Gastrocnemius medialis (tissue), 4 donors: ENCODE measurements around the gene ARHGAP23.

Source experiments
- POLR2A ChIP-seq, 2 donors: fragments of 450-650 bp; IDR thresholded peaks; one replicate each; pipeline ENCODE4 v1.6.1; 2017; ENCODE audit warnings: antibody characterized with exemption in 2 of 2, mild to moderate bottlenecking in 2 of 2, moderate library complexity in 2 of 2
- TF ChIP-seq, protein P1 (sequence below), 5 experiments: fragments of 450-650 bp in 3 of 5; fragments of 200-600 bp in 2 of 5; sonication (generic) in 2 of 5; IDR thresholded peaks in 4 of 5; conservative IDR thresholded peaks in 1 of 5; 1 replicate in 4 of 5; 2 replicates in 1 of 5; pipeline ENCODE4 v1.5.1; 2016 to 2019; ENCODE audit warnings: antibody characterized with exemption in 5 of 5, mild to moderate bottlenecking in 3 of 5, moderate library complexity in 3 of 5

DNA sequence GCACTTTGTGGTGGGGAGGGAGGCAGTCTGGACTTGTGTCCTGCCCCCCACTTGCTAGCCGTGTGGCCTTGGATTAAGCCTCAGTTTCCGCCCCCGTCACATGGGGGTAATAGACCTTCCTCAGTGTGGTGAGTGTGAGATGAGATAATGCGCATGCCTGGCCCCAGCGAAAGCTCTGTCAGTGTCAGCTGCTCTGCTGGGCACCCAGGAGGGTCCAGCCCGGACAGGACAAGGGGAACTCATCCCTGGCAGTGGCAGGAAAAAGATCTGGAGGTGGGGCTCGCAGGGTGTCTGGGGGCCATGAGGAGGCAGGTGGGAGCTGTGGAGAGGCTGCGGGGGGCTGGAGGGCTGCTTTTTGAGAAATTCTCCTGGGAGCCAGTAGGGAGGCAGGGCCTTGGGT, 114.0 kb downstream of the ARHGAP23 start:
- TF ChIP-seq, protein P1, sequence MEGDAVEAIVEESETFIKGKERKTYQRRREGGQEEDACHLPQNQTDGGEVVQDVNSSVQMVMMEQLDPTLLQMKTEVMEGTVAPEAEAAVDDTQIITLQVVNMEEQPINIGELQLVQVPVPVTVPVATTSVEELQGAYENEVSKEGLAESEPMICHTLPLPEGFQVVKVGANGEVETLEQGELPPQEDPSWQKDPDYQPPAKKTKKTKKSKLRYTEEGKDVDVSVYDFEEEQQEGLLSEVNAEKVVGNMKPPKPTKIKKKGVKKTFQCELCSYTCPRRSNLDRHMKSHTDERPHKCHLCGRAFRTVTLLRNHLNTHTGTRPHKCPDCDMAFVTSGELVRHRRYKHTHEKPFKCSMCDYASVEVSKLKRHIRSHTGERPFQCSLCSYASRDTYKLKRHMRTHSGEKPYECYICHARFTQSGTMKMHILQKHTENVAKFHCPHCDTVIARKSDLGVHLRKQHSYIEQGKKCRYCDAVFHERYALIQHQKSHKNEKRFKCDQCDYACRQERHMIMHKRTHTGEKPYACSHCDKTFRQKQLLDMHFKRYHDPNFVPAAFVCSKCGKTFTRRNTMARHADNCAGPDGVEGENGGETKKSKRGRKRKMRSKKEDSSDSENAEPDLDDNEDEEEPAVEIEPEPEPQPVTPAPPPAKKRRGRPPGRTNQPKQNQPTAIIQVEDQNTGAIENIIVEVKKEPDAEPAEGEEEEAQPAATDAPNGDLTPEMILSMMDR (IDR thresholded peaks at IDR 0.05 in 4 of 5, conservative IDR thresholded peaks at IDR 0.05 in 1 of 5): no peak
- no peak for TF ChIP-seq POLR2A (IDR thresholded peaks at IDR 0.05)
